Suppressor macrophage treated with lipopolysaccharide for 1 hour (primary cell): ENCODE measurements around the gene BICDL2.
"Not testable (repeated sequence)": the region's sequence is repeated elsewhere in the genome, so short reads cannot be mapped to it uniquely, and the experiment has no call there.

Source experiments
- DNase-seq, 3 donors: peaks; one replicate each; pipeline ENCODE4 v3.0.0-alpha.2; 2020 to 2022

BICDL2 gene, protein sequence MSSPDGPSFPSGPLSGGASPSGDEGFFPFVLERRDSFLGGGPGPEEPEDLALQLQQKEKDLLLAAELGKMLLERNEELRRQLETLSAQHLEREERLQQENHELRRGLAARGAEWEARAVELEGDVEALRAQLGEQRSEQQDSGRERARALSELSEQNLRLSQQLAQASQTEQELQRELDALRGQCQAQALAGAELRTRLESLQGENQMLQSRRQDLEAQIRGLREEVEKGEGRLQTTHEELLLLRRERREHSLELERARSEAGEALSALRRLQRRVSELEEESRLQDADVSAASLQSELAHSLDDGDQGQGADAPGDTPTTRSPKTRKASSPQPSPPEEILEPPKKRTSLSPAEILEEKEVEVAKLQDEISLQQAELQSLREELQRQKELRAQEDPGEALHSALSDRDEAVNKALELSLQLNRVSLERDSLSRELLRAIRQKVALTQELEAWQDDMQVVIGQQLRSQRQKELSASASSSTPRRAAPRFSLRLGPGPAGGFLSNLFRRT

DNA sequence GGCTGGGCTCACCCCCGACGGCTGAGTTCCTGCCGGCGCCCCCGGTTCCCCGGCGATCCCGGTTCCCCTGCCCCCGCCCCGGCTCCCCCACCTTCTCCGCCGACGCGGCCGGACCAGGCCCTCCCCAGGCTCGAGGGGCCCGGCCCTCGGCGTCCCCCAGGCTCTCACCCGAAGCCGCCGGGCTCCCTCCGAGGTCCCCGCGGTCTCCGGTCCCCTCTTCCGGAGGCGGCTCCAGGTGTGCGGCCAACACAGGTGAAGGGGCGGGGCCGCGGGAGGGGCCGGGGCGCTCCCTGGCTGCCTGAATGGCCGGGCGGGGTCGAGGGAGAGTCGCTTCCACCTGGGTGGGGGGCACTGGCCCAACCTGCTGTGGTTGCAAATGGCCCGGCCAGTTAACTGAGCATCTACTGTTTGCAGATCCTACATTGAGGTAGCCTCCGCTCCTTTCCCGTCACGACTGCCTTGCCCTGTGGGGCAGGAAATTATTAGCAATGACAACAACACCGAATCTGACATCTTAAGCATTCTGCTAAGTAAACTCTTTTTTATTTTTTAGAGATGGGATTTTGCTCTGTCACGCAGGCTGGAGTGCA, at the start of gene BICDL2:
TSS of gene BICDL2 (minus strand) at position 219 of the 590 bp plus-strand sequence. CDS start 1,448 bp downstream, outside the sequence.
- no peak for DNase-seq

DNA sequence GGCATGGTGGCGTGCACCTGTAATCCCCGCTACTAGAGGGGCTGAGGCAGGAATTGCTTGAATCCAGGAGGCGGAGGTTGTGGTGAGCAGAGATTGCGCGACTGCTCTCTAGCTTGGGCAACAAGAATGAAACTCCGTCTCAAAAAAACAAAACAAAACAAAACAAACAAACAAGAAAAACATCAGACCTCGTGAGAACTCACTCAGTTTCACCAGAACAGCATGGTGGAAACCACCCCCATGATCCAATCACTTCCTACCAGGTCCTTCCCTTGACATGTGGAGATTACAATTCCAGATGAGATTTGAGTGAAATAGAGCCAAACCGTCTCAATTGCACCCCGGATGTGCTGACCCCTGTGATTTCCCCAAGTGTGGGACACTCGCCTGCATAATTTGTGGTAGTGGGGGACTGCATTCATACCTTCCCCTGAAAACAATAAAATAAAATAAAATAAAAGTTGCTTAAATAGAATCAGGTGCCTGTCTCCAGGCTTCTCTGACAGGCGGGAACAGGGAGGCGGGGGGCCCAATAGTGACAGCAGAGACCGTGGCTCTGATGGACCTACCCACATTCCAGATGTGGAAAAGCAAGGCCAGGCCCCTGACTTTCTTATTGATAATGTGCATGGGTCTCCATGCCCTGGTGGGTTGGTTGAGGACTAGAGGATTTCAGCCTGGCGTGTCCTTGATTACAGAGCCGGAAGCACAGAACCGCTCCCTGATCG, 49.3 kb upstream of the BICDL2 start:
- DNase-seq, result peak in 2 of 3 donors; percentile 31 to 49

DNA sequence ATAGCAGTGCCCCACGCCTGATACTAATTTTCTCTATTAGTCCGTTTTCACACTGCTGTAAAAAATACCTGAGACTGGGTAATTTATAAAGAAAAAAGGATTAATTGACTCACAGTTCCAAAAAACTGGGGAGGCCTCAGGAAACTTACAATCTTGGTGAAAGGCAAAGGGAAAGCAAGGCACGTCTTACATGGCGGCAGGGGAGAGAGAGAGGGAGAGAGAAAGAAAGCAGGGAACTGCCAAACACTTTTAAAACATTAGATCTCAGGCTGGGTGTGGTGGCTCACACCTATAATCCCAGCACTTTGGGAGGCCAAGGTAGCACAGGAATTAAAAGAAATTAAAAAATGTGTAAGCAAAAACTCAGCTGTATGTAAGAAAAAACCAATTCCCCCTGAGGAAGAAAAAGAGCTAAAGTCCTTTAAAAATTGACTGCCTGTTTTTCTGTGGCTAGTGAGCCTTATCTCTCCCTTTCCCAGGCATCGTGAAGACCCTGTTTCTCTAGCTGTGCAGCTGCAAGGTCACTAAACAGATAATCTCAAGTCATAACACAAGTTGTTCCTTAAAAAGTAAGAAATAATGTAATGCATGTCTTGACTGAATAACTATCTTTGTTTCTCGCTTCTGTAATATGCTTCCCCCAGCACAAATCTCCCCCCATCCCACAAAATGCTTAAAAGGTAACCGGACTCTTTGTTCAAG, 48.4 kb upstream of the BICDL2 start:
- no peak for DNase-seq

DNA sequence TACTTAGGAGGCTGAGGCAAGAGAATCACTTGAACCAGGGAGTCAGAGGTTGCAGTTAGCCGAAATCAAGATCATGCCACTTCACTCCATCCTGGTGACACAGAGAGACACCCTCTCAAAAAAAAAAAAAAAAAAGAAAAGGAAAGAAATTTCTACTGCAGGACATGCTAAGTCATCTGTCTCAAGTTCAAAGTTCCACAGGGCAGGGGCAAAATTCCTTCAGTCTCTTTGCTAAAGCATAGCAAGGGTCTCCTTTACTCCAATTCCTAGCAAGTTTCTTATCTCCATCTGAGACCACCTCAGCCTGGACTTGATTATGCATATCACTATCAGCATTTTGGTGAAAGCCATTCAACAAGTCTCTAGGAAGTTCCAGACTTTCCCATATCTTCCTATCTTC, 47.7 kb upstream of the BICDL2 start:
- no peak for DNase-seq

DNA sequence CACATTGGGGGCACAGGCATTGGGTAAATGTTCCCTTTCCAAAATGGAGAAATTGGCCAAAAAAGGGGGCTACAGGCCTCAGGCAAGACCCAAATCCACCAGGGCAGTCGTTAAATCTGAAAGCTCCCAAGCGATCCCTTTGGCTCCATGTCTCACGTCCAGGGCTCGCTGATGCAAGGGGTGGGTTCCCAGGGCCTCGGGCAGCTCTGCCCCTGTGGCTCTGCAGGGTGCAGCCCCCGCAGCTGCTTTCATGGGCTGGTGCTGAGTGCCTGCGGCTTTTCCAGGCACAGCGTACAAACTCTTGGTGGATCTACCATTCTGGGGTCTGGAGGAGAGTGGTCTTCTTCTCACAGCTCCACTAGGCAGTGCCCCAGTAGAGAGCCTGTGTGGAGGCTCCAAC, 46.7 kb upstream of the BICDL2 start:
- DNase-seq, result not testable (repeated sequence)

DNA sequence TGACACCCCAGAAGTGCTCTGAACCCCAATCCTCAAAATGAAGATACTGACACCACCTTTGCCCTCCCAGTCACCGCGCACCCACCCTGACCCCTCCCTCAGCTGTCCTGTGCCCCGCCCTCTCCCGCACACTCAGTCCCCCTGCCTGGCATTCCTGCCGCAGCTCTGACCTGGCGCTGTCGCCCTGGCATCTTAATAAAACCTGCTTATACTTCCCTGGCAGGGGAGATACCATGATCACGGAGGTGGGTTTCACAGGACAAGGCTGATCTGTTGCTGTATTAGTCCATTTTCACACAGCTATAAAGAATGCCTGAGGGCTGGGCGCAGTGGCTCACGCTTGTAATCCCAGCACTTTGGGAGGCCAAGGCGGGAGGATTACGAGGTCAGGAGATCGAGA, 45.2 kb upstream of the BICDL2 start:
- DNase-seq, result not testable (repeated sequence)

DNA sequence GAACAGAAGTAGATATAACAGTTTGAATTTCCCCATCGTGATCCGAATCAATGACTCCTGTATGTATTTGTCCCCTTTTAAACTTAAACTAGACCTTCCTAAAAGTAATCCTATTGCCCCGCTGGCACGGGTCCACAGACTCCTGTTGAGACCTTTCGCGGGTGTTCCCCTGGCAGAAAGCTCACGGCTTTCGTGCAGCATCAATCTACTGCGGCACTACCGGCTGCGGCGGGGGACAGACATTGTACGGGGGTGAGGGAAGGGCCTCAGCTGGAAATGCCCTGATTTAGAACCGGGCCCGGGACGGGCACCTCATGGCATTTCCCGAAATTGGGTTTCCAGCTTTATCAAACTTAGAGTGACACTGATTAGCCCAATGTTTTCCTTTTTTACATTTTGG, 43.3 kb upstream of the BICDL2 start:
- DNase-seq, result no peak

DNA sequence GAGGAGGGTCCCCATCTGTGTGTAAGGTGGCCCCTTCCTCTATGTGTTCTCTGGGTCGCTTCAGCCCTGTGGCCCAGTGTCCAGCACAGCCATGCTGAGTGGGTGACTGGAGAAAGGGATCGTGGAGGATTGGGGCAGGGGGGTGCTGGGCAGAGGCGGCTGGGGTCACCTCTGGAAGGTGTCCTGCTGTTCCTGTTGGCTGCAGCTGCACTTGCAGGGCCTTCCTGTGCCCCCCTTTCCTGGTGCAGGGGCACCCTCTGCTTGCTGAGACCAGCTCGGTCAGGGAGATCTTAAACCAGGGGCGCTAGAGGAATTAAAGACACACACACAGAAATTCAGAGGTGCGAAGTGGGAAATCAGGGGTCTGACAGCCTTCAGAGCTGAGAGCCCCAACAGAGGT, 39.8 kb upstream of the BICDL2 start:
- no peak for DNase-seq

DNA sequence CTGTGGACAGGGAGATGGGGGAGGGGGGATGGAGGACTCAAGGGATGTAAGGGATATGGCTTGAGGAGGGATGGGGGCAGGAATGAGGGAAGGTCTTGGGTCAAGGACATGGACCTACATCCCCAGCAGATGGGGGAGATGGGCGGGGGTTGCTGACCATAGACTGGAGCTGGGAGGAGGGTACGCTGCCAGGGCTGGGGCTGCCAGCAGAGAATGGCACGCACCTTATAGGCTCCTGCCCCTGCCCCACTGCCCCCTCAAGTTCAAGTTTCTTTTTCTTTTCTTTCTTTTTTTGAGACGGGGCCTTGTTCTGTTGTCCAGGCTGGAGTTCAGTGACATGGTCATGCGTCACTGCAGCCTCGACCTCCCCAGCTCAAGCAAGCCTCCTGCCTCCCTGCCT, 39.2 kb upstream of the BICDL2 start:
- DNase-seq, result not testable (repeated sequence)

DNA sequence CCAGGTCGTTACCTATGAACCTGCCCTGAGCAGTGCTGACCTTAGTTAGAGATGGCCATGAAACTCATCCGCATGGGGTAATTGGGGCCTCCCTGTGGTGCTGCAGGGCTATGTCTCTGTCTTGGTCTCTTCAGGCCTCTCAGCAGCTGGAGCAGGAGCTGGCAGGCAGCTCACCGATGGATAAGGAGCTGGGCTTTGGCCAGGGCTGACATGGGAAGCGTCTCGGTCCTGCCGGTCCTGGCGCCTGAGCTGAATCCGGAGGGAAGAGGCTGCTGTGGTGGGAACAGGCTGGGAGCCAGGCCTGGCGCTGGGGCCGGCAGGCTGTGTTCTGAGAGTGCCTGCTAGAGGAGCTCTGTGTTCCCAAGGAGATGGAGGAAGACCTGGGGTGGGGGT, 38.8 kb upstream of the BICDL2 start:
- DNase-seq, result no peak

DNA sequence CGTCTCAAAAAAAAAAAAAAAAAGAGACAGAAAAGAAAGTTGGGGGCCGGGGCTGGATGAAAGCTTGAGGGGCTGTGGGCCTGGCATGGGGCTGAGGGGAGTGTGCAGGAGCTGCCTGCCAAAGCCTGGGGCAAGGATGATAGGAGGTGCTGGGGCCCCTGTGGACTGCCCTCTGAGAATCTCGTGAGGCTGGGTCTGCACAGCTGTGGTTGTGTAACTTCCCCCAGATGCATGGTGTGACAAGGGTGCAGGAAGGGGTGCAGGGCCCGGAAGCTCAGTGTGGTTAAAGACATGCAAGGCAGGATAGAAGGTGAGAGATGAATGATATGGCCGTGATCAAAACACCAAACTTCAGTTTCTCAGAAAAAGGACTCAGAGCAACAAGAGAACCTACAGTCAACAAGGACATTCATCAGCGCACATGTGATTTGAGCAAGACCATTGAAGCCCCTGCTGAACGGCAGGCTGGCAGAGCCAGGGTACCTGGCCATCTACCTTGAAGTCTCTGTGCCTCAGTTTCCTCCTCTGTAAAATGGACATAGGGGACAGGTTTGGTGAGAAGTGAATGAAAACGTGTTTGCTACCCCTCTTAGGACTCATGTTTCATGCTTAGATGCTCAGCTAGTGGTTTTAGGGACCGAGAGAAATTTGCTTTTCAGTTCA, 38.2 kb upstream of the BICDL2 start:
- peak in 2 of 3 donors; percentile 11 to 33 for DNase-seq

DNA sequence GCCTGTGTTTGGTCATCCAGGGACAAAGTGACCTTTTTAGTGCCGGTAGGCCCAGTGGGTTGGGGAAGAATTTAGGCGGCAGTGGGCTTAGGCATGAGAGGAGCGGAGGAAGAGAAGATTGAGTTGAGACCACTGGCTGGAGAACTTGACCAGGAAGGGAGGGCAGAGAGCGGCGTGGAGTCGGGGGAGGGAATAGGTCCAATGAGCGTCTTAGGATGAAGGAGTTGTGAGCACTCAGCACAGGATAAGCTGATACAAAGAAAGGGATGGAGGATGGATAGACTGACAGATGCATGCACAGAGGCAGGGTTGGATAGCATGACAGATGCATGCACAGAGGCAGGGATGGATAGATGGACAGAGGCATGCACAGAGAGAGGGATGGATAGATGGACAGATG, 36.7 kb upstream of the BICDL2 start:
- no peak for DNase-seq

DNA sequence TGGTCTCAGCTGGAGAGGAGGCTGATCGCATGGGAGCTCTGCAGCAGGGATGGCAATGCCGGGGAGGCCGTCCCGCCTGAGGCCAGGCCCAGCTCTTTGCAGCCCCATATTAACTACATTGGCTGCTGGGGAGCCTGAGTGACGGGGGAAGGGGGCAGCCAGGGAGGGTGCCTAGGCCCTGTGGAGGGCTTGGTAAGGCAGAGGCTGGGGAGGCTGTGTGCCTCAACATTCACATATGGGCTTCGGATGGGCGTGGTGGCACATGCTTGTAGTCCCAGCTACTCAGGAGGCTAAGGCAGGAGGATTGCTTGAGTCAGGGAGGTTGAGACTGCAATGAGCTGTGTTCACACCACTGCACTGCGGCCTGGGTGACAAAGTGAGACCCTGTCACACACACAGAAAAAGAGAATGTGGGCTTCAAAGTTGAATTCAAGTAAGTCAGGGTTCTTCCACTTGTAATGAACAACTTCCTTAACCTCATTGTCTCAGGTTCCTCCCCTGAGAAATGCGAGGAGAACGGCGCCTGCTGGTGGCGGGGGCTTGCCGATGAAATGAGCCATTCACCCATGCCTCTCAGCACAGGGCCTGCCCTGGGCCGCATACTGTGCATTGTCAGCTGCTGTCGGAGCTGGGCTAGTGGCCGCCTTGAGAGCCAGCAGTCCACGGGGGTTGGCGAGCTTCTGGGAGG, 36.0 kb upstream of the BICDL2 start:
- DNase-seq, result not testable (repeated sequence)

DNA sequence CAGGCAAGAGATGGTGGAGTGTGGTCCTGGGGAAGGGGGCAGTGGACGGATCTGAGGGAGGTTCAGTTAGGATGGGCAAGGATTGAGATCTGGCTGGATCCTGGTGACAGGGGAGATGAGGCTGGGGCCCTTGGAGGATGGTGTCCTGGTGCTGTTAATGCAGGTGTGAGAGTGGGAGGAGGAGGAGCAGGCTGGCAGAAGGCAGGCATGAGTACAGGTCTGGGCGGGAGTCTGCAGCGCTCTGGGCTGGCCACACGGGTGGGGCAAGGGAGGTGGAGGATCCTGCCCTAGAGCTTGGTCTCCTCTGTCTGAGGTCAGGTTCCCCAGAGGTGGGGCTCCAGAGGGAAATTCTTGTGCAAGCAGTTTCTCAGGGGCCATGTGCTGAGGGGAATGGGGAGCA, 35.4 kb upstream of the BICDL2 start:
- DNase-seq, result not testable (repeated sequence)

DNA sequence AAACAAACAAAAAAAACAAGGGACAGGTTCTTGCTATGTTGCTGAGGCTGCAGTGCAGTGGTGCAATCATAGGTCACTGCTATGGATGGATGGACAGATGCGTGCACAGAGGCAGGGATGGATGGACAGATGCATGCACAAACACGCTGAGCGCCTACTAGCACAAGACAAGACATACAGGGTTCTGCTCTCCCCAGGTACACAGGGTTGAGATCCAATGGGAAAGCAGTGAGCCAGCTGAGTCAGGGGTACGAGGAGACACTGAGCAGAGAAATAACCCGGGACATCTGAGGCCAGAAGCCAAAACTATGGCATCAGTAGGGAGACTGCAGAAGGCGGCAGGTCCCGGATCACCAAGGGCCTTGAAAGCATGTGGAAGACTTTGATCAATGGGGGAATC, 34.9 kb upstream of the BICDL2 start:
- DNase-seq, result no peak

DNA sequence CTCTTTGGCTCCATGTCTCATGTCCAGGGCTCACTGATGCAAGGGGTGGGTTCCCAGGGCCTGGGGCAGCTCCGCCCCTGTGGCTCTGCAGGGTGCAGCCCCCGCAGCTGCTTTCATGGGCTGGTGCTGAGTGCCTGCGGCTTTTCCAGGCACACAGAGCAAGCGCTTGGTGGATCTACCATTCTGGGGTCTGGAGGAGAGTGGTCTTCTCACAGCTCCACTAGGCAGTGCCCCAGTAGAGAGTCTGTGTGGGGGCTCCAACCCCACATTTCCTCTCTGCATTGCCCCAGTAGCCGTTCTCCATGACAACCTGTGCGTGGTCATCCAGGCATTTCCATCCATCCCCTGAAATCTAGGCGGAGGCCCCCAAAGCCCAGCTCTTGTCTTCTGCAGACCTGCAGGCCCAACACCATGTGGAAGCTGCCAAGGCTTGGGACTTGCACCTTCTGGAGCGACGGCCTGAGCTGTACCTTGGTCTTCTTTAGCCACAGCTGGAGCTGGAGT, 33.9 kb upstream of the BICDL2 start:
- DNase-seq, result no peak

DNA sequence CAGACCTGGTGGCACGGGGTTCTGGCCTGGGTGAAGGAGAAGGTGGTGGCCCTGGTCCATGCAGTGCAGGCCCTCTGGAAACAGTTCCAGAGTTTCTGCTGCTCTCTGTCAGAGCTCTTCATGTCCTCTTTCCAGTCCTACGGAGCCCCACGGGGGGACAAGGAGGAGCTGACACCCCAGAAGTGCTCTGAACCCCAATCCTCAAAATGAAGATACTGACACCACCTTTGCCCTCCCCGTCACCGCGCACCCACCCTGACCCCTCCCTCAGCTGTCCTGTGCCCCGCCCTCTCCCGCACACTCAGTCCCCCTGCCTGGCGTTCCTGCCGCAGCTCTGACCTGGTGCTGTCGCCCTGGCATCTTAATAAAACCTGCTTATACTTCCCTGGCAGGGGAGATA, 32.4 kb upstream of the BICDL2 start:
- DNase-seq, result not testable (repeated sequence)

DNA sequence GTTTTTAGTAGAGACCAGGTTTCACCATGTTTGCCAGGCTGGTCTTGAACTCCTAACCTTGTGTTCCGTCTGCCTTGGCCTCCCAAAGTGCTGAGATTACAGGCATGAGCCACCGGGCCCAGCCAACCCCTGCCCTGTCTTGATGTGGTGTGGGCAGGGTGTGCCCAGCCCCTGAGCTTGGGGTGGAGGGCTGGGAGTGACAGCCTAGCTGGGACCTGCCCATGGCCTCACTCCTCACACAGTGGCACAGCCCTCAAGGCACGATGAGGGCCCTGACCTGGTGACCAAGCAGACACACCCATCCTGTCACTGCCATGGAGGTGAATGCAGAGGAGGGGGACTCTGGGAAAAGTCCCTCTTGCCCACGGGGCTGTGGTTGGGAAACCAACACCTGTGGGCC, 31.7 kb upstream of the BICDL2 start:
- no peak for DNase-seq

DNA sequence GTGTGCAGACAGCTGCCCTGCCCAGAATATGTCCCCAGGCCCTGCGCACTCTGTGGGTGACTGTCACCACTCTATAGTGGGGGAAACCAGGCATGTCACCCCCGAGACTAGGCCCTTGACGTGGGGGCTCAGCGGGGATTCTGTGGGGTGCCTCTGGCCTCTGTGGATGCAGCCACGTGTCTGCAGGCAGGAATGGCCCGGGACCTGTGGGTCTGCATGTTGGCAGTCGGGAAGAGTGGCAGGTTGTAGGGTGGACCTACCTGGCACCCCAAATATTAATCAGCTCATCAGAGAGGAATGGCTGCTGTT, 29.6 kb upstream of the BICDL2 start:
- no peak for DNase-seq

DNA sequence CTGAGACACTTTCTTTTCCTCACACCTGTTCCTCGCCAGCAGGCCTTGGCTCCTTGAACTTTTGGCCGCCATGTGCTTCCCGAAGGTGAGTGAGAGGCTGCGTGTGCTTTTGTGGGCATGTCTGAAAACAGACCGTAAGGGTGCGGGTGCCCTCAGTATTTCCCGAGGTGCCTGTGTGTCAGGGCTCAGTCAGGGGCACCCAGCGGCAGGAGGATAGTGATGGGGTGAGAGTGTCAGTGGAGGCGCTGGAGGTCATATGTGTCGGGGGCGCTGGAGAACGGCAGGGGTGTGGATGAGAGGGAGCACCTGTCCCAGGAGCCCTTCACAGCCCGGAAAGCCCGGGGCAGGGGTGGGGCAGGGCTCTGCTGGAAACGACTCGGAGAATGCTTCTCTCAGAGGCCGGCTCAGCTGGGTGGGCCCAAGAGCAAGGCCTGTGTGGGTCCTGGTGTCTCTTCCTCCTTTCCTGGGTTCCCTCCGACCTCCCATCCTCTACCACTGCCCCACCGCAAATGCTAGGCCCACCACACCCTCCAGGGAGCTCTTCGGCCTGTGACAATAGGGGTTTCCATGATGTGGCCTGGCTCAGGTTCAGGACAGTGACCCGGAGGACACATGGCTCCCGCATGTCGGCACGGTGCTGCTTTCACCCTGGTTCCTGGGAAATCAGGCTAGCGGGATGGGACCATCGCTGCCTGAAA, 29.1 kb upstream of the BICDL2 start:
- DNase-seq, result no peak

DNA sequence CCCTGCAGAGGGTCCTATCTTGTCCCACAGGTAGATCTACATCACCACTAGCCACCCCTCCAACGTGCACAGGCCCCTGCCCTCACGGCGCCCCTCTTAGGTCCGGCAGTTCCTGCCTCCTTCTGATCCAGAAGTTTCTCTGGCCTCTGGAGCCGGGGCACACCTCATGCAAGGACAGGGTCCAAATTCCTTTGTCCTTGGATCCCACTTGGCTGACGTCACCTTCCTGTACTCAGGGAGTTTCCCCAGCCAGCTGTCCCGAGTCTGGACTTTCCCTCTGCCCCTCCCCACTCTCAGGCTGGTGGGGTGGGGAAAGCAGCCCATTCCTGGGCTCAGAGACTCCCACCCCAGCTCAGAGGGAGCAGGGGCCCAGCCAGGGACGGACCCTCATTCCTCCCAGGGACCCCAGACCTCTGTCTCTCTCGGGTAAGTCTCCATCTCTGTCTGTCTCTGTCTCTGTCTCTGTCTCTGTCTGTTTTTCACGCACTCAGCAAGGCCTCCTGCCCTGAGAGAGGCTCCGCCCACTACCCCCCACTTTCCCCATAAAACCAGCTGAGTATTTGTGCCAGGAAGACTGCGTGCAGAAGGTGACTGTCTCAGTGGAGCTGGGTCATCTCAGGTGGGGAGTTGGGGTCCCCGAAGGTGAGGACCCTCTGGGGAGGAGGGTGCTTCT, 28.5 kb upstream of the BICDL2 start, which contains the start of gene IL32:
TSS of gene IL32 (plus strand) at position 572 of the 673 bp plus-strand sequence. CDS start 172 bp downstream, outside the sequence.
- DNase-seq, result peak; percentile 54 to 75 (median 74)
